Liver (tissue), 3 donors: ENCODE data around the gene TRIM40.

Experiments used
- CTCF ChIP-seq: fragments of 150-350 bp; IDR thresholded peaks from 2 replicates; pipeline ENCODE4 v1.5.1; 2017; ENCODE audit warnings: improper control_type of control experiment, low read depth, low read length; ENCODE audit not compliant: missing input control
- EGR1 ChIP-seq, 2 donors: IDR thresholded peaks; 2 replicates each; pipeline ENCODE4 v1.6.1; 2016 to 2018; ENCODE audit warnings: antibody characterized with exemption in 2 of 2, low read depth in 2 of 2
- FOXA1 ChIP-seq: IDR thresholded peaks from 2 replicates; pipeline ENCODE4 v1.6.1; 2016; ENCODE audit warnings: antibody characterized with exemption
- GABPA ChIP-seq, 2 donors: IDR thresholded peaks in 1 of 2; conservative IDR thresholded peaks in 1 of 2; 2 replicates each; pipeline ENCODE4 v1.6.1; 2016; ENCODE audit warnings: antibody characterized with exemption in 2 of 2, mild to moderate bottlenecking in 1 of 2, moderate library complexity in 1 of 2
- HNF4G ChIP-seq: IDR thresholded peaks from 2 replicates; pipeline ENCODE4 v1.6.1; 2016; ENCODE audit warnings: antibody characterized with exemption
- JUND ChIP-seq, 2 donors: IDR thresholded peaks; 2 replicates each; pipeline ENCODE4 v1.6.1; 2016; ENCODE audit warnings: antibody characterized with exemption in 2 of 2
- MAX ChIP-seq: IDR thresholded peaks from 2 replicates; pipeline ENCODE4 v1.6.1; 2016; ENCODE audit warnings: antibody characterized with exemption
- RAD21 ChIP-seq, 2 donors: IDR thresholded peaks; 2 replicates each; pipeline ENCODE4 v1.6.1; 2016; ENCODE audit warnings: antibody characterized with exemption in 2 of 2, mild to moderate bottlenecking in 2 of 2
- REST ChIP-seq: IDR thresholded peaks from 2 replicates; pipeline ENCODE4 v1.6.1; 2016; ENCODE audit warnings: antibody characterized with exemption, mild to moderate bottlenecking
- RXRA ChIP-seq, 2 donors: IDR thresholded peaks; 2 replicates each; pipeline ENCODE4 v1.6.1; 2017 to 2018; ENCODE audit warnings: antibody characterized with exemption in 2 of 2, mild to moderate bottlenecking in 1 of 2
- SP1 ChIP-seq: IDR thresholded peaks from 2 replicates; pipeline ENCODE4 v1.6.1; 2018; ENCODE audit warnings: antibody characterized with exemption, mild to moderate bottlenecking
- TAF1 ChIP-seq: conservative IDR thresholded peaks from 2 replicates; pipeline ENCODE4 v1.6.1; 2016; ENCODE audit warnings: antibody characterized with exemption, mild to moderate bottlenecking
- YY1 ChIP-seq: IDR thresholded peaks from 2 replicates; pipeline ENCODE4 v1.6.1; 2016; ENCODE audit warnings: antibody characterized with exemption, mild to moderate bottlenecking
- ZBTB33 ChIP-seq: IDR thresholded peaks from 2 replicates; pipeline ENCODE4 v1.6.1; 2016; ENCODE audit warnings: antibody characterized with exemption
- donor health status: healthy.
- donor health status: healthy.

GRCh38 chr6:30127238-30128093 lies 8.5 kb upstream of the TRIM40 start:
- TF ChIP-seq CTCF (no peak), RAD21 (IDR thresholded peaks at IDR 0.05) (no peak), TAF1 (no peak), EGR1 (IDR thresholded peaks at IDR 0.05; ENCODE audit: low read depth in 2 of 2) (no peak), YY1 (no peak), MAX (no peak), ZBTB33 (no peak), JUND (IDR thresholded peaks at IDR 0.05) (no peak), SP1 (no peak), HNF4G (no peak), REST (no peak), GABPA (IDR thresholded peaks at IDR 0.05 in 1 of 2, conservative IDR thresholded peaks at IDR 0.05 in 1 of 2) (no peak), FOXA1 (no peak), RXRA (IDR thresholded peaks at IDR 0.05) (no peak)
